SKM-1 treated with dmso at 0.1 percent for 144 hours (cell line): ENCODE data around the gene C2CD4D.

Source experiments
- DNase-seq: peaks from one replicate; lab custom pipeline; 2025; ENCODE audit not compliant: unreplicated experiment; lab: John Stamatoyannopoulos, UW

The C2CD4D gene

DNA sequence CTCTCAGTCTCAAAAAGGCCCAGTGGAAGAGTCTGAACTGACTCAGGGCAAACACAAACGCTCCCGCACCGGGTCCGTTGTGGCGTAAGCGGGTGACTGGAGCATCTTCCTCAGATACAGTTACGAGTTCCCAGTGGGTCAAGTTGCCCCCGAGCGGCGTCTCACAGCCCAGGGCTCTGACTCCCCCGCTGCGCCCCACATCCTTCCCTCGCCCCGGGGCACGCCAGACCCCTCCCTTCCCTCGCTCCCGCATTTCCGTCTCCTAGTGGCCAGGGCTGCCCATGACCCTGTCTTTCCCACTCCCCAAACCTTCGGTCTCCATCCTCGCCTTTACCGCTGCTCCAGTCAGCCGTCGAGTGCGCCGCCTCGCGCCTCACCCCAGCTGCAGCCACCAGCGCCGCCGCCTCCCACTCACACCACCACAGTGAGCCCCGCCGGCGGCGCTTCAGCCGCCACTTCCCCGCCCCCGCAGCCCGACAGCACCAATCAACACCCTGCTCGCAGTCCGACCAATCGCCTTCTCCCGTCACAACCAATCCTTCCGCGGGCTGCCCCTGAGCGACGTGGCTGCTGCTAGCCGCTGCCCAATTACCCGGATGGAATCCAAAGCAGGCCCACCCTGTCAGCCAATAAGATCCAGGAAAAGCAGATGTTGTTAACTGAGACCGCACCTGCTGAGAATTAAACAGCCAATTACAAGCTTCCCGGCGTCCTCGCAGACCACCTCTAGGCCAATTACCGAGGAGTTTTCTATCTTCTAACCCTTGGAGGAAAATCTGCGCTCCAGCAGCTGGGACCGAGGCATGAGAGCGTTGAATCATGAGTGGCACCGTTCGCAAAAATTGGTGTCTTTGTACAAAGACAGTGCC is 49.3 kb downstream of the C2CD4D start, which contains the start of gene TDRKH:
Gene TDRKH (minus strand): TSS at position 430 of the 869 bp plus-strand sequence. CDS start 7,478 bp downstream, outside the sequence.
- DNase-seq = peak; percentile 100
